PC-3 (cell line): ENCODE measurements around the gene FADD. TPM values are rescaled to one million over a fixed set of nuclear protein-coding genes. Genes with fewer than 3 reads are reported as not detected.

ENCODE experiments used
- ATAC-seq: fragments of 200-7000 bp; cut with Tn5 transposase; 2 replicates; pipeline ENCODE4 v1.9.1; 2020; ENCODE audit warnings: mild to moderate bottlenecking, moderate library complexity
- BruUV-seq: library from RNA; stranded (reverse); fragments of 400-500 nt; replicated peaks from 2 replicates; lab custom pipeline; 2021; lab: Mats Ljungman, UMichigan
- CTCF ChIA-PET: fragments of 300-600 bp; sonication (Branson Sonifier 250); formaldehyde crosslinking; loops from one replicate; lab custom pipeline; 2022; ENCODE audit warnings: antibody characterized with exemption; lab: Charles Lee
- POLR2A ChIA-PET: fragments of 300-600 bp; sonication (Branson Sonifier 250); formaldehyde crosslinking; loops from one replicate; lab custom pipeline; 2022; ENCODE audit warnings: antibody characterized with exemption; ENCODE audit not compliant: unreplicated experiment; lab: Charles Lee
- DNase-seq: peaks from one replicate; pipeline ENCODE4 v3.0.0-alpha.2; 2015
- H2AFZ ChIP-seq: fragments of 300-600 bp; sonication (generic); 2 replicates; pipeline ENCODE4 v1.6.0; 2016; ENCODE audit warnings: antibody characterized with exemption, low read length
- H3F3A ChIP-seq: fragments of 300-600 bp; sonication (generic); one replicate; pipeline ENCODE4 v1.6.0; 2017; ENCODE audit warnings: antibody characterized with exemption, low read length, control low read depth, mild to moderate bottlenecking; ENCODE audit not compliant: unreplicated experiment
- H3K27ac ChIP-seq: fragments of 300-600 bp; sonication (generic); 2 replicates; pipeline ENCODE4 v1.5.1; 2016; ENCODE audit warnings: mild to moderate bottlenecking, low read length
- H3K27me3 ChIP-seq: fragments of 300-600 bp; sonication (generic); 2 replicates; pipeline ENCODE4 v1.6.1; 2016; ENCODE audit warnings: low read length, mixed read lengths
- H3K36me3 ChIP-seq: fragments of 300-600 bp; sonication (generic); 2 replicates; pipeline ENCODE4 v1.6.1; 2016; ENCODE audit warnings: low read depth, mixed run types, low read length, mixed read lengths
- H3K4me1 ChIP-seq: fragments of 300-600 bp; sonication (generic); 2 replicates; pipeline ENCODE4 v1.5.1; 2016; ENCODE audit warnings: low read length; ENCODE audit not compliant: insufficient read depth
- H3K4me2 ChIP-seq: fragments of 300-600 bp; sonication (generic); 2 replicates; pipeline ENCODE4 v1.6.0; 2016; ENCODE audit warnings: low read length
- H3K4me3 ChIP-seq: fragments of 300-600 bp; sonication (generic); 2 replicates; pipeline ENCODE4 v1.5.1; 2016; ENCODE audit warnings: mild to moderate bottlenecking, low read length, mixed read lengths
- H3K79me2 ChIP-seq: fragments of 300-600 bp; sonication (generic); 2 replicates; pipeline ENCODE4 v1.6.1; 2017; ENCODE audit warnings: low read length, mixed read lengths
- H3K9ac ChIP-seq: fragments of 300-600 bp; sonication (generic); 2 replicates; pipeline ENCODE4 v1.6.0; 2016; ENCODE audit warnings: mild to moderate bottlenecking, low read length
- H3K9me2 ChIP-seq: fragments of 300-600 bp; sonication (generic); replicated peaks from 2 replicates; pipeline ENCODE4 v1.6.1; 2016; ENCODE audit warnings: mixed run types, low read length, mixed read lengths
- H3K9me3 ChIP-seq: fragments of 300-600 bp; sonication (generic); 2 replicates; pipeline ENCODE4 v1.6.1; 2016; ENCODE audit warnings: low read length, mixed read lengths
- H4K20me1 ChIP-seq: fragments of 300-600 bp; sonication (generic); 2 replicates; pipeline ENCODE4 v1.6.1; 2016; ENCODE audit warnings: low read length, mixed read lengths
- EZH2 ChIP-seq: fragments of 300-600 bp; sonication (generic); IDR thresholded peaks from one replicate; pipeline ENCODE4 v1.6.1; 2017; ENCODE audit warnings: antibody characterized with exemption, mild to moderate bottlenecking, low read length; ENCODE audit not compliant: unreplicated experiment
- EZH2phosphoT487 ChIP-seq: fragments of 300-600 bp; sonication (generic); IDR thresholded peaks from 2 replicates; pipeline ENCODE4 v1.6.1; 2018; ENCODE audit warnings: mild to moderate bottlenecking, antibody characterized with exemption, low read length, borderline replicate concordance
- intact Hi-C: fragments of 100-400 bp; cut with micrococcal nuclease; formaldehyde crosslinking; loops from 2 replicates; pipeline ENCODE4 v1.9.0; 2023
- total RNA-seq: library from RNA; depleted of rRNA; stranded (reverse); fragments of >200 nt; gene quantifications from 2 replicates; pipeline ENCODE4 v1.2.3, GENCODE V29; 2014
- TF ChIP-seq, protein P1 (sequence below): fragments of 300-600 bp; sonication (generic); conservative IDR thresholded peaks from 2 replicates; pipeline ENCODE4 v1.5.1; 2017; ENCODE audit warnings: antibody characterized with exemption, low read depth, mild to moderate bottlenecking, low read length

The FADD gene
- total RNA-seq, 1 experiment from 2014 or later = 79.5 TPM

- POLR2A ChIA-PET = interaction anchor here (0.7 kb wide), 1 partner anchor 1838 kb away, joined by 3 read pairs; no protein-coding TSS in a partner anchor
- H3K4me3 ChIP-seq = no peak overlapping the region
Observed at GRCh38 chr11:70175236-70175698, 27.8 kb upstream of the FADD start.

GRCh38 chr11:70176940-70177689, 26.0 kb upstream of the FADD start:
- no peaks in the 10 kb centered on the region for H4K20me1 ChIP-seq
- peaks cover 63% of the 10 kb centered on the region for H3K36me3 ChIP-seq
- no peak overlapping the region for H3K9ac ChIP-seq
- intact Hi-C loops = no loop called here
- TF ChIP-seq EZH2phosphoT487 (no peak), EZH2 (no peak)
- TF ChIP-seq, protein P1, sequence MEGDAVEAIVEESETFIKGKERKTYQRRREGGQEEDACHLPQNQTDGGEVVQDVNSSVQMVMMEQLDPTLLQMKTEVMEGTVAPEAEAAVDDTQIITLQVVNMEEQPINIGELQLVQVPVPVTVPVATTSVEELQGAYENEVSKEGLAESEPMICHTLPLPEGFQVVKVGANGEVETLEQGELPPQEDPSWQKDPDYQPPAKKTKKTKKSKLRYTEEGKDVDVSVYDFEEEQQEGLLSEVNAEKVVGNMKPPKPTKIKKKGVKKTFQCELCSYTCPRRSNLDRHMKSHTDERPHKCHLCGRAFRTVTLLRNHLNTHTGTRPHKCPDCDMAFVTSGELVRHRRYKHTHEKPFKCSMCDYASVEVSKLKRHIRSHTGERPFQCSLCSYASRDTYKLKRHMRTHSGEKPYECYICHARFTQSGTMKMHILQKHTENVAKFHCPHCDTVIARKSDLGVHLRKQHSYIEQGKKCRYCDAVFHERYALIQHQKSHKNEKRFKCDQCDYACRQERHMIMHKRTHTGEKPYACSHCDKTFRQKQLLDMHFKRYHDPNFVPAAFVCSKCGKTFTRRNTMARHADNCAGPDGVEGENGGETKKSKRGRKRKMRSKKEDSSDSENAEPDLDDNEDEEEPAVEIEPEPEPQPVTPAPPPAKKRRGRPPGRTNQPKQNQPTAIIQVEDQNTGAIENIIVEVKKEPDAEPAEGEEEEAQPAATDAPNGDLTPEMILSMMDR = peak; percentile 79
- POLR2A ChIA-PET = no interaction called here
- no peak overlapping the region for H2AFZ ChIP-seq
- ATAC-seq (peak; percentile 51), DNase-seq (peak; percentile 62)
- H3K9me2 ChIP-seq = no peaks in the 10 kb centered on the region
- H3K9me3 ChIP-seq = no peaks in the 10 kb centered on the region
- H3K4me2 ChIP-seq = no peak overlapping the region
- H3F3A ChIP-seq = no peaks in the 10 kb centered on the region
- H3K4me1 ChIP-seq = no peaks in the 10 kb centered on the region
- H3K27ac ChIP-seq = no peak overlapping the region
- no peaks in the 10 kb centered on the region for H3K27me3 ChIP-seq
- no peak overlapping the region for H3K4me3 ChIP-seq
- CTCF ChIA-PET = interaction anchor here (0.6 to 0.7 kb wide), 2 partner anchors 35 to 1099 kb away, joined by 4 to 19 read pairs; no protein-coding TSS in a partner anchor
- H3K79me2 ChIP-seq = no peaks in the 10 kb centered on the region
- no TSS peak for BruUV-seq

More at GRCh38 chr11:70175236-70175698, 27.8 kb upstream of the FADD start:
- DNase-seq (no peak), ATAC-seq (no peak)
- Histone ChIP-seq H3K9me2 (no peaks in the 10 kb centered on the region), H3K9ac (no peak overlapping the region), H3K9me3 (no peaks in the 10 kb centered on the region), H3K27me3 (no peaks in the 10 kb centered on the region), H3F3A (no peaks in the 10 kb centered on the region), H4K20me1 (no peaks in the 10 kb centered on the region), H3K27ac (no peak overlapping the region), H3K36me3 (peaks cover 68% of the 10 kb centered on the region), H3K4me1 (no peaks in the 10 kb centered on the region), H2AFZ (no peak overlapping the region), H3K79me2 (no peaks in the 10 kb centered on the region), H3K4me2 (no peak overlapping the region)
- no TSS peak for BruUV-seq
- intact Hi-C loops = no loop called here
- TF ChIP-seq, protein P1 = no peak
- no peak for TF ChIP-seq EZH2phosphoT487
- TF ChIP-seq EZH2 = no peak
- CTCF ChIA-PET = no interaction called here

GRCh38 chr11:70180906-70181305, 22.2 kb upstream of the FADD start:
- Histone ChIP-seq H3K4me3 (no peak overlapping the region), H3K36me3 (peaks cover 65% of the 10 kb centered on the region), H3K27me3 (no peaks in the 10 kb centered on the region), H4K20me1 (no peaks in the 10 kb centered on the region), H3K9ac (no peak overlapping the region), H3K4me1 (no peaks in the 10 kb centered on the region), H3K27ac (no peak overlapping the region), H3K79me2 (no peaks in the 10 kb centered on the region), H3K4me2 (no peak overlapping the region), H3F3A (no peaks in the 10 kb centered on the region), H3K9me3 (no peaks in the 10 kb centered on the region), H2AFZ (no peak overlapping the region), H3K9me2 (no peaks in the 10 kb centered on the region)
- no TSS peak for BruUV-seq
- no peak for TF ChIP-seq EZH2phosphoT487
- TF ChIP-seq, protein P1 = no peak
- TF ChIP-seq EZH2 = no peak
- POLR2A ChIA-PET = no interaction called here
- intact Hi-C loops = no loop called here
- ATAC-seq = no peak
- CTCF ChIA-PET = no interaction called here
- no peak for DNase-seq
